H9 (cell line): ENCODE results near the gene CREB5. TPM values are rescaled to one million over a fixed set of nuclear protein-coding genes. Genes with fewer than 3 reads are reported as not detected.

Experiments
- DNase-seq: peaks from one replicate; pipeline ENCODE4 v3.0.0-alpha.2; 2017
- H2AFZ ChIP-seq: one replicate; pipeline ENCODE4 v1.6.1; 2013; ENCODE audit warnings: mild to moderate bottlenecking, low read length, control low read depth, moderate library complexity
- H2AK5ac ChIP-seq: 2 replicates; pipeline ENCODE4 v1.6.1; 2013; ENCODE audit warnings: low read length, control low read depth, mixed read lengths; ENCODE audit not compliant: insufficient read length
- H2BK120ac ChIP-seq: one replicate; pipeline ENCODE4 v1.6.1; 2013; ENCODE audit warnings: low read depth, mild to moderate bottlenecking, low read length, control low read depth, inconsistent platforms; ENCODE audit not compliant: poor library complexity, severe bottlenecking
- H2BK12ac ChIP-seq: 2 replicates; pipeline ENCODE4 v1.6.1; 2013; ENCODE audit warnings: low read length, control low read depth, mixed read lengths, low read depth; ENCODE audit not compliant: insufficient read length
- H2BK15ac ChIP-seq: 2 replicates; pipeline ENCODE4 v1.6.1; 2013; ENCODE audit warnings: low read depth, low read length, control low read depth
- H2BK20ac ChIP-seq: one replicate; pipeline ENCODE4 v1.6.1; 2013; ENCODE audit warnings: low read depth, mild to moderate bottlenecking, low read length, control low read depth, inconsistent platforms; ENCODE audit not compliant: poor library complexity, severe bottlenecking
- H2BK5ac ChIP-seq: 2 replicates; pipeline ENCODE4 v1.6.1; 2013; ENCODE audit warnings: low read length, control low read depth, mixed read lengths; ENCODE audit not compliant: insufficient read length
- H3K14ac ChIP-seq: 2 replicates; pipeline ENCODE4 v1.6.1; 2013; ENCODE audit warnings: low read length, control low read depth; ENCODE audit not compliant: insufficient read depth
- H3K18ac ChIP-seq: 2 replicates; pipeline ENCODE4 v1.6.1; 2013; ENCODE audit warnings: low read depth, mild to moderate bottlenecking, mixed read lengths, low read length, control low read depth; ENCODE audit not compliant: insufficient read length
- H3K23ac ChIP-seq: 2 replicates; pipeline ENCODE4 v1.6.1; 2013; ENCODE audit warnings: low read length, control low read depth, mixed read lengths, low read depth; ENCODE audit not compliant: insufficient read length
- H3K23me2 ChIP-seq: 2 replicates; pipeline ENCODE4 v1.6.1; 2013; ENCODE audit warnings: low read depth, mild to moderate bottlenecking, mixed read lengths, low read length, control low read depth; ENCODE audit not compliant: insufficient read length, poor library complexity, severe bottlenecking
- H3K27ac ChIP-seq: 2 replicates; pipeline ENCODE4 v1.5.1; 2013; ENCODE audit warnings: low read length, control low read depth, mixed read lengths, low read depth; ENCODE audit not compliant: insufficient read length
- H3K27me3 ChIP-seq: 2 replicates; pipeline ENCODE4 v1.6.1; 2013; ENCODE audit warnings: low read length, control low read depth, inconsistent platforms; ENCODE audit not compliant: insufficient read depth
- H3K4ac ChIP-seq: 2 replicates; pipeline ENCODE4 v1.6.1; 2013; ENCODE audit warnings: low read depth, mild to moderate bottlenecking, control low read depth, inconsistent platforms, low read length, moderate library complexity
- H3K4me1 ChIP-seq: 2 replicates; pipeline ENCODE4 v1.6.1; 2013; ENCODE audit warnings: low read length, control low read depth, inconsistent platforms; ENCODE audit not compliant: insufficient read depth
- H3K4me2 ChIP-seq: 2 replicates; pipeline ENCODE4 v1.6.1; 2013; ENCODE audit warnings: low read length, control low read depth, mixed read lengths; ENCODE audit not compliant: insufficient read length, insufficient read depth
- H3K56ac ChIP-seq: 2 replicates; pipeline ENCODE4 v1.6.1; 2013; ENCODE audit warnings: low read depth, mild to moderate bottlenecking, mixed read lengths, low read length, control low read depth; ENCODE audit not compliant: insufficient read length
- H3K79me1 ChIP-seq: 2 replicates; pipeline ENCODE4 v1.6.1; 2013; ENCODE audit warnings: low read depth, mild to moderate bottlenecking, moderate library complexity, low read length, control low read depth, inconsistent platforms; ENCODE audit not compliant: insufficient read depth, poor library complexity, severe bottlenecking
- H3K79me2 ChIP-seq: 2 replicates; pipeline ENCODE4 v1.6.1; 2013; ENCODE audit warnings: low read length, control low read depth, inconsistent platforms; ENCODE audit not compliant: insufficient read depth
- H3K9ac ChIP-seq: 2 replicates; pipeline ENCODE4 v1.6.1; 2013; ENCODE audit warnings: low read length, control low read depth, mixed read lengths; ENCODE audit not compliant: insufficient read length; ENCODE audit errors: extremely low read depth
- H3K9me3 ChIP-seq: one replicate; pipeline ENCODE4 v1.6.1; 2013; ENCODE audit warnings: low read depth, low read length, inconsistent platforms; ENCODE audit not compliant: control insufficient read depth
- H3T11ph ChIP-seq: one replicate; pipeline ENCODE4 v1.6.1; 2013; ENCODE audit warnings: mild to moderate bottlenecking, low read length, control low read depth, inconsistent platforms
- H4K20me1 ChIP-seq: one replicate; pipeline ENCODE4 v1.6.1; 2013; ENCODE audit not compliant: control insufficient read depth, insufficient read length, insufficient read depth
- H4K5ac ChIP-seq: 2 replicates; pipeline ENCODE4 v1.6.1; 2013; ENCODE audit warnings: low read depth, mild to moderate bottlenecking, mixed read lengths, low read length, control low read depth; ENCODE audit not compliant: insufficient read length
- H4K8ac ChIP-seq: replicated peaks from 2 replicates; pipeline ENCODE4 v1.6.1; 2013; ENCODE audit warnings: low read length, control low read depth, mixed read lengths, low read depth; ENCODE audit not compliant: insufficient read length
- H4K91ac ChIP-seq: 2 replicates; pipeline ENCODE4 v1.6.1; 2013; ENCODE audit warnings: low read depth, mild to moderate bottlenecking, moderate library complexity, mixed read lengths, low read length, control low read depth; ENCODE audit not compliant: insufficient read length
- H3K27ac Mint-ChIP-seq, 3 experiments: 2 replicates in 2 of 3; 3 replicates in 1 of 3; pipeline ENCODE4 v1.8.0; 2020 to 2021; ENCODE audit warnings: mixed read lengths in 3 of 3, mild to moderate bottlenecking in 1 of 3, moderate library complexity in 1 of 3
- H3K27me3 Mint-ChIP-seq: 2 replicates; pipeline ENCODE4 v1.8.0; 2021; ENCODE audit warnings: low read depth, mild to moderate bottlenecking, moderate library complexity, mixed read lengths
- H3K36me3 Mint-ChIP-seq, 3 experiments: 2 replicates in 2 of 3; 3 replicates in 1 of 3; pipeline ENCODE4 v1.8.0; 2020 to 2021; ENCODE audit warnings: low read depth in 3 of 3, mixed read lengths in 3 of 3; ENCODE audit not compliant: insufficient read depth in 1 of 3
- H3K4me1 Mint-ChIP-seq, 2 experiments: 2 replicates each; pipeline ENCODE4 v1.8.0; 2020; ENCODE audit warnings: mixed read lengths in 2 of 2
- H3K4me3 Mint-ChIP-seq, 2 experiments: 2 replicates in 1 of 2; 3 replicates in 1 of 2; pipeline ENCODE4 v1.8.0; 2020 to 2021; ENCODE audit warnings: mild to moderate bottlenecking in 2 of 2, mixed read lengths in 2 of 2, moderate library complexity in 1 of 2
- H3K9me3 Mint-ChIP-seq, 2 experiments: 2 replicates in 1 of 2; 3 replicates in 1 of 2; pipeline ENCODE4 v1.8.0; 2020; ENCODE audit warnings: mild to moderate bottlenecking in 2 of 2, mixed read lengths in 2 of 2, moderate library complexity in 1 of 2
- WGBS: extraction: QIAGEN DNeasy Blood & Tissue Kit; methylation state at CpG from one replicate; pipeline ENCODE4 v1.1.7; 2013; ENCODE audit warnings: missing lambda C conversion rate, low lambda C conversion rate, mixed read lengths; ENCODE audit not compliant: insufficient read length; ENCODE audit errors: extremely low coverage; 5-methylcytosine and 5-hydroxymethylcytosine counted together
- total RNA-seq: library from RNA; stranded (reverse); gene quantifications from 2 replicates; pipeline ENCODE4 v1.2.1, GENCODE V29; 2021
- TF ChIP-seq, protein P1 (sequence below): fragments of 200-600 bp; sonication (generic); conservative IDR thresholded peaks from 3 replicates; pipeline ENCODE4 v1.8.0; 2021; ENCODE audit warnings: antibody characterized with exemption, mild to moderate bottlenecking

CREB5 gene
- total RNA-seq, 1 experiment from 2014 or later = 4.0 TPM

DNA sequence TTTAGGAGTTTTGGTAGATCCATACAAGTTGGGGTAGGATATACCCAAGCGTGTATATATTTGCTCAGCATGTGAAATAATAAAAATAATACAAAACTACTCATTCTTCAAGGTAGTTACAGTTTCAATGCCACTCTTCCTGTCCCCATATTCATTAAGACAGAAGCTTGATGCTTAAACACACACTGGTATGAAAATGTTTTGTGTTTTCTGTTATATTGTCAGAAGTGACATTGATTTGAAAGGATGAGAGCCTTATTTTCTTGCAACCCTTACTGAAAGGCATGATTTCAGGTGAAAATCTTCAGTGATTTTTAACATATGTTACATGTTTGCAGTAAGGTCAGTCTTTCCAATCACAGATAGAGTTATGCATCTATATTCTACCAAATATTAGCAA lies 312.2 kb downstream of the CREB5 start:
- Histone ChIP-seq H3K79me2 (no peaks in the 10 kb centered on the region), H3K4me2 (no peak overlapping the region), H4K91ac (no peak overlapping the region), H2AK5ac (no peak overlapping the region), H4K20me1 (no peaks in the 10 kb centered on the region), H3K23me2 (no peaks in the 10 kb centered on the region), H3K56ac (no peak overlapping the region), H3K4ac (no peak overlapping the region), H3K9ac (no peak overlapping the region), H2AFZ (no peak overlapping the region), H3K79me1 (no peaks in the 10 kb centered on the region), H4K5ac (no peak overlapping the region), H3K27me3 (no peaks in the 10 kb centered on the region), H3K18ac (no peak overlapping the region), H3K9me3 (no peaks in the 10 kb centered on the region), H3K27ac (no peak overlapping the region), H3K23ac (no peak overlapping the region), H2BK12ac (no peak overlapping the region), H2BK120ac (no peak overlapping the region), H3T11ph (no peak overlapping the region), H2BK20ac (no peak overlapping the region), H3K14ac (no peak overlapping the region), H2BK5ac (no peak overlapping the region), H4K8ac (no peak overlapping the region), H2BK15ac (no peak overlapping the region), H3K4me1 (no peaks in the 10 kb centered on the region)
- Mint-ChIP-seq H3K27me3 (no peaks in the 10 kb centered on the region), H3K4me3 (no peak overlapping the region), H3K27ac (no peak overlapping the region), H3K4me1 (peaks cover 12 to 13% of the 10 kb centered on the region in 2 experiments), H3K36me3 (peaks cover 0 to 2% (median 0%) of the 10 kb centered on the region in 3 experiments; a peak in 1 of 7 replicates), H3K9me3 (no peaks in the 10 kb centered on the region)
- no peak for DNase-seq
- no CpG with 5 or more reads among the region's 1 CpG for WGBS
- TF ChIP-seq, protein P1, sequence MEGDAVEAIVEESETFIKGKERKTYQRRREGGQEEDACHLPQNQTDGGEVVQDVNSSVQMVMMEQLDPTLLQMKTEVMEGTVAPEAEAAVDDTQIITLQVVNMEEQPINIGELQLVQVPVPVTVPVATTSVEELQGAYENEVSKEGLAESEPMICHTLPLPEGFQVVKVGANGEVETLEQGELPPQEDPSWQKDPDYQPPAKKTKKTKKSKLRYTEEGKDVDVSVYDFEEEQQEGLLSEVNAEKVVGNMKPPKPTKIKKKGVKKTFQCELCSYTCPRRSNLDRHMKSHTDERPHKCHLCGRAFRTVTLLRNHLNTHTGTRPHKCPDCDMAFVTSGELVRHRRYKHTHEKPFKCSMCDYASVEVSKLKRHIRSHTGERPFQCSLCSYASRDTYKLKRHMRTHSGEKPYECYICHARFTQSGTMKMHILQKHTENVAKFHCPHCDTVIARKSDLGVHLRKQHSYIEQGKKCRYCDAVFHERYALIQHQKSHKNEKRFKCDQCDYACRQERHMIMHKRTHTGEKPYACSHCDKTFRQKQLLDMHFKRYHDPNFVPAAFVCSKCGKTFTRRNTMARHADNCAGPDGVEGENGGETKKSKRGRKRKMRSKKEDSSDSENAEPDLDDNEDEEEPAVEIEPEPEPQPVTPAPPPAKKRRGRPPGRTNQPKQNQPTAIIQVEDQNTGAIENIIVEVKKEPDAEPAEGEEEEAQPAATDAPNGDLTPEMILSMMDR = no peak
